ENCODE data around the gene MDK. TPM values are rescaled to one million over a fixed set of nuclear protein-coding genes. Genes with fewer than 3 reads are reported as not detected.

Gene MDK
- total and polyA plus RNA-seq, 2 donors (not counting 3 experiments of a cell fraction or from before 2014, with no cell fraction given) = 331 to 893 TPM

DNA sequence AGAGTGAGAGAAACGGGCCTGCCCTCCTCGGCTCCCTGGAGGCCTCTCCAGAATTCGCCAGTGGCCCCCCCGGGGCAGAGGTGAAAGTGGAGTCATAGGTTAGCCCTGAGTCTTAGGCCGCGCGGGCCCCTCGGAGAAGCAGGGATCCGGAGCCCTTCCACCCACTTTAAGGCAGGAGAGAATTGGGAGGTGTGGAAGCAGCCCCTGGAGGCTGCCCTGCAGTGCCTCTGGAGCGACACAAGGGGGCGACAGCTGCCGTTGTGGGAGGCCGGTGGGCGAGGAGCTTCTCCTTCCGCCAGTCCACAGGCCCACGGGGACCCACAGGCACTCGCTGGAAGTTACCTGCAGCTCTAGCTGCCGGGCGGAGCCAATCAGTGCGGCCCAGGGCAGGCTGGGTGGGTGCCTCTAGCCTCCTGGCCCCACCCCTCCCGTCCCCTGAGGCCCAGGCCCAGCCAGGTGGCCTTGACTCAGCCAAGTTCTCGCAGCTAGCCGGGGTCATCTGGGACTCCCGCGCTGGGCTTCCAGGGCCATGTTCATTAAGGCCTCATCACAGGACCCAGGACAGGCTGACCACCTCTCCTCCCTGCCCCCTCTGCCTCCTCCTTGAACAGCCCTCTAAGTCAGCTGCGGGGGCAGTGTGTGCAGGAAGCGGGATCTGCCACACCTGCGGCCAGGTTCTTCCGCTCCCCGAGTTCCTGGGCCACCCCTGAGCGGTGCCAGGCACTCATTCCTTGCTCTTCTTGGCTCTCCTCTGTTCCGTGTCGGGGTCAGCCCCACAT is 29.2 kb upstream of the MDK start:
- no TSS peak for BruUV-seq (replicated peaks)
- H4K20me1 ChIP-seq (replicated peaks; ENCODE audit: control insufficient read depth, extremely low read depth, insufficient read depth, low read length) = peaks cover 4% of the 10 kb centered on the region
- H3K27ac ChIP-seq (ENCODE audit: insufficient read depth, low read depth, low read length) = no peak overlapping the region
- DNase-seq (ENCODE audit: low read depth, low spot score) (peak; percentile 30), FAIRE-seq (peak; percentile 54)
- H3K9me1 ChIP-seq (replicated peaks; ENCODE audit: control insufficient read depth, extremely low read depth, insufficient read depth, low read length) = no peaks in the 10 kb centered on the region
- H3K4me2 ChIP-seq (ENCODE audit: insufficient read depth, low read length) = no peak overlapping the region
- dilution Hi-C loops (cut with MboI; ENCODE audit: extremely low pct_ligation_motif_present, low sequenced_read_pairs) = no loop called here
- CTCF ChIA-PET = interaction anchor here (0.6 to 10.8 kb wide), 17 partner anchors 9 to 184 kb away, joined by 3 to 200 read pairs (median 4); partner anchors contain the start of genes CHRM4 and MDK
- intact Hi-C loops (cut with micrococcal nuclease) = loop anchor here (1.0 kb wide), 2 partner anchors 11 to 15 kb away; no protein-coding TSS in a partner anchor
- no peak overlapping the region for H3K9ac ChIP-seq (replicated peaks; ENCODE audit: extremely low read depth, insufficient read depth, low read length)
- H2AFZ ChIP-seq (ENCODE audit: low read depth, low read length) = no peak overlapping the region
- H3K4me3 ChIP-seq (replicated peaks in 1 of 3; ENCODE audit: insufficient read depth in 1 of 3, low read depth in 1 of 3, low read length in 3 of 3) = no peak overlapping the region
- peaks cover 5 to 12% of the 10 kb centered on the region in 2 experiments for H3K36me3 ChIP-seq (ENCODE audit: control insufficient read depth in 2 of 2, extremely low read depth in 1 of 2, insufficient read depth in 2 of 2, low read length in 2 of 2)
- no peak for TF ChIP-seq GATA2 (IDR thresholded peaks at IDR 0.05; ENCODE audit: insufficient read depth, insufficient read length, low read depth, low read length)
- TF ChIP-seq, protein P1, sequence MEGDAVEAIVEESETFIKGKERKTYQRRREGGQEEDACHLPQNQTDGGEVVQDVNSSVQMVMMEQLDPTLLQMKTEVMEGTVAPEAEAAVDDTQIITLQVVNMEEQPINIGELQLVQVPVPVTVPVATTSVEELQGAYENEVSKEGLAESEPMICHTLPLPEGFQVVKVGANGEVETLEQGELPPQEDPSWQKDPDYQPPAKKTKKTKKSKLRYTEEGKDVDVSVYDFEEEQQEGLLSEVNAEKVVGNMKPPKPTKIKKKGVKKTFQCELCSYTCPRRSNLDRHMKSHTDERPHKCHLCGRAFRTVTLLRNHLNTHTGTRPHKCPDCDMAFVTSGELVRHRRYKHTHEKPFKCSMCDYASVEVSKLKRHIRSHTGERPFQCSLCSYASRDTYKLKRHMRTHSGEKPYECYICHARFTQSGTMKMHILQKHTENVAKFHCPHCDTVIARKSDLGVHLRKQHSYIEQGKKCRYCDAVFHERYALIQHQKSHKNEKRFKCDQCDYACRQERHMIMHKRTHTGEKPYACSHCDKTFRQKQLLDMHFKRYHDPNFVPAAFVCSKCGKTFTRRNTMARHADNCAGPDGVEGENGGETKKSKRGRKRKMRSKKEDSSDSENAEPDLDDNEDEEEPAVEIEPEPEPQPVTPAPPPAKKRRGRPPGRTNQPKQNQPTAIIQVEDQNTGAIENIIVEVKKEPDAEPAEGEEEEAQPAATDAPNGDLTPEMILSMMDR (IDR thresholded peaks at IDR 0.05; ENCODE audit: extremely low read depth in 1 of 2, insufficient read depth in 1 of 2, low read depth in 1 of 2, low read length in 2 of 2) = peak; percentile 89 to 93
- peaks cover 80% of the 10 kb centered on the region for H3K79me2 ChIP-seq (ENCODE audit: control insufficient read depth, insufficient read depth, low read length)
- H3K9me3 ChIP-seq (replicated peaks; ENCODE audit: control insufficient read depth, insufficient read depth, low read length) = no peaks in the 10 kb centered on the region
- H3K27me3 ChIP-seq (ENCODE audit: control insufficient read depth in 2 of 2, insufficient read depth in 2 of 2, low read length in 2 of 2) = no peaks in the 10 kb centered on the region
- POLR2A ChIA-PET = no interaction called here
- peaks cover 13% of the 10 kb centered on the region for H3K4me1 ChIP-seq (ENCODE audit: control insufficient read depth, extremely low read depth, insufficient read depth, low read length)

DNA sequence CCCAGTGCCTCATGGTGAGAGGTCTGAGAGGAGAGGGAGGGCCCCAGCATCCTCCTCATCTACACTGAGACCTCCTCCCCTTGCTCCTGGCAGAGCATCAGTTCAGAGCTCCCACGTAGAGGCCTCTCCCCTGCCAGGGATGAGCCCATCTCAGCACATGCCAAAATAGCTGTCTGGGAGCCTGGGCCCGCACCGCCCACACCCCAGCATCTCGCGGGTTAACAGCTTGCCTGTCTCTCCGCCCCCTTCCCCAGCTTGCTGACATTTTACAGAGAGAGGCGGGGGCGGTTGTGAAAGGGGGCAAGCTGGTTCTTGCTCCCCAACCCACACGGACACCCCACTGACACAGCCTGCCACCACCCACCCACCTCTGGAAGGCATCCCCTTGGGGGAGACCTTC is 27.8 kb upstream of the MDK start:
- POLR2A ChIA-PET = no interaction called here
- Histone ChIP-seq H3K9me3 (replicated peaks; ENCODE audit: control insufficient read depth, insufficient read depth, low read length) (no peaks in the 10 kb centered on the region), H3K4me2 (ENCODE audit: insufficient read depth, low read length) (no peak overlapping the region), H3K9ac (replicated peaks; ENCODE audit: extremely low read depth, insufficient read depth, low read length) (no peak overlapping the region), H3K27me3 (ENCODE audit: control insufficient read depth in 2 of 2, insufficient read depth in 2 of 2, low read length in 2 of 2) (no peaks in the 10 kb centered on the region), H4K20me1 (replicated peaks; ENCODE audit: control insufficient read depth, extremely low read depth, insufficient read depth, low read length) (peaks cover 4% of the 10 kb centered on the region), H3K36me3 (ENCODE audit: control insufficient read depth in 2 of 2, extremely low read depth in 1 of 2, insufficient read depth in 2 of 2, low read length in 2 of 2) (peaks cover 5 to 12% of the 10 kb centered on the region in 2 experiments), H3K4me1 (ENCODE audit: control insufficient read depth, extremely low read depth, insufficient read depth, low read length) (peaks cover 5% of the 10 kb centered on the region), H3K4me3 (replicated peaks in 1 of 3; ENCODE audit: insufficient read depth in 1 of 3, low read depth in 1 of 3, low read length in 3 of 3) (no peak overlapping the region), H3K27ac (ENCODE audit: insufficient read depth, low read depth, low read length) (no peak overlapping the region), H3K9me1 (replicated peaks; ENCODE audit: control insufficient read depth, extremely low read depth, insufficient read depth, low read length) (no peaks in the 10 kb centered on the region), H2AFZ (ENCODE audit: low read depth, low read length) (no peak overlapping the region), H3K79me2 (ENCODE audit: control insufficient read depth, insufficient read depth, low read length) (peaks cover 77% of the 10 kb centered on the region)
- CTCF ChIA-PET = interaction anchor here (1.1 to 10.8 kb wide), 3 partner anchors 11 to 115 kb away, joined by 3 to 200 read pairs (median 3); no protein-coding TSS in a partner anchor
- no peak for DNase-seq (ENCODE audit: low read depth, low spot score)
- intact Hi-C loops (cut with micrococcal nuclease) (no loop called here), dilution Hi-C loops (cut with MboI; ENCODE audit: extremely low pct_ligation_motif_present, low sequenced_read_pairs) (no loop called here)
- no peak for FAIRE-seq
- BruUV-seq (replicated peaks) = no TSS peak
- no peak for TF ChIP-seq GATA2 (IDR thresholded peaks at IDR 0.05; ENCODE audit: insufficient read depth, insufficient read length, low read depth, low read length)
- no peak for TF ChIP-seq POLR2AphosphoS5 (IDR thresholded peaks at IDR 0.05; ENCODE audit: insufficient read depth, low read depth, low read length)
- TF ChIP-seq, protein P2, sequence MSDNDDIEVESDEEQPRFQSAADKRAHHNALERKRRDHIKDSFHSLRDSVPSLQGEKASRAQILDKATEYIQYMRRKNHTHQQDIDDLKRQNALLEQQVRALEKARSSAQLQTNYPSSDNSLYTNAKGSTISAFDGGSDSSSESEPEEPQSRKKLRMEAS (IDR thresholded peaks at IDR 0.05; ENCODE audit: insufficient read depth, insufficient read length) = no peak
- TF ChIP-seq EZH2 (IDR thresholded peaks at IDR 0.05; ENCODE audit: borderline replicate concordance, low read depth, low read length, severe bottlenecking) = no peak
- TF ChIP-seq JUN (IDR thresholded peaks at IDR 0.05; ENCODE audit: borderline replicate concordance, insufficient read depth, insufficient read length, low read depth) = no peak
- no peak for TF ChIP-seq MYC (IDR thresholded peaks at IDR 0.05; ENCODE audit: low read depth, low read length)
- TF ChIP-seq, protein P1 (IDR thresholded peaks at IDR 0.05; ENCODE audit: extremely low read depth in 1 of 2, insufficient read depth in 1 of 2, low read depth in 1 of 2, low read length in 2 of 2) = no peak
- no peak for TF ChIP-seq POLR2A (IDR thresholded peaks at IDR 0.05; ENCODE audit: low read depth, low read length)
- no peak for TF ChIP-seq FOS (IDR thresholded peaks at IDR 0.05; ENCODE audit: borderline replicate concordance, insufficient read depth, low read length)
